Choroid plexus epithelial cell (primary cell): ENCODE data around the gene RASAL3.

Experiments used
- DNase-seq: peaks from one replicate; pipeline ENCODE4 v3.0.0-alpha.2; 2010; ENCODE audit warnings: low read depth
- H3K4me3 ChIP-seq: 2 replicates; pipeline ENCODE4 v1.5.1; 2011; ENCODE audit warnings: low read depth, mild to moderate bottlenecking, control low read depth, low read length, moderate library complexity
- TF ChIP-seq, protein P1 (sequence below): conservative IDR thresholded peaks from 2 replicates; pipeline ENCODE4 v1.5.1; 2011; ENCODE audit warnings: low read depth, mild to moderate bottlenecking, control low read depth, inconsistent platforms, low read length, moderate library complexity

Gene RASAL3

DNA sequence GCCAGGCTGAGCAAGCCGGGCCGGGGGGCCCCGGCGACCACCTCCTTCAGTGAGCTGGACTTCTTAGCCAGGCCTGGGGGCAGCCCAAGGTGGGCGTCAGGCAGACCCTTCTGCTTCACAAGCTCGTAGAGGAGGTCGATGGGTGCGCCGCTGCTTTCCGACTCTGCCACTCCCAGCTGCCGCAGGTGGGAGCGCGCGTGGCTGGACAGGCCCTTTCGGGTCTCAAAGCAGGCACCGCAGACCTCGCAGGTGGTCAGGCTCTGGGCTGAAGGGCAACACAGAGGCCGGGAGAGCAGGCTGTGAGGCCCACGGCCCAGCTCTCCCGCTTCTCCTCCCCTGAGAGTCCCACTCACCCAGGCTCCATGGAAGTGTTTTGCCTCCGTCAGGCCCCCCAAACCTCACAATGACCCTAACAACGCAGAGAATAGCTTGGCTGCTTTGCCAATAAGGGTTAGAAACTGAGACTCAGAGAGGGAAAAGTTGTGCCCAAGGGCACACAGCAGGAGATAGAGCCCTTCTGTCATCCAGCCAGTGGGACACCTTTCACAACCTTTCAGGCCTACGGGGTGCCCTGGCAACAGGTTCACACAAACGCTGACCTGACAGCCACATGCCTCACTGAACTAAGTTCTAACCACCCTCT is 34.4 kb downstream of the RASAL3 start:
- H3K4me3 ChIP-seq, result no peak overlapping the region
- DNase-seq, result no peak
- TF ChIP-seq, protein P1, sequence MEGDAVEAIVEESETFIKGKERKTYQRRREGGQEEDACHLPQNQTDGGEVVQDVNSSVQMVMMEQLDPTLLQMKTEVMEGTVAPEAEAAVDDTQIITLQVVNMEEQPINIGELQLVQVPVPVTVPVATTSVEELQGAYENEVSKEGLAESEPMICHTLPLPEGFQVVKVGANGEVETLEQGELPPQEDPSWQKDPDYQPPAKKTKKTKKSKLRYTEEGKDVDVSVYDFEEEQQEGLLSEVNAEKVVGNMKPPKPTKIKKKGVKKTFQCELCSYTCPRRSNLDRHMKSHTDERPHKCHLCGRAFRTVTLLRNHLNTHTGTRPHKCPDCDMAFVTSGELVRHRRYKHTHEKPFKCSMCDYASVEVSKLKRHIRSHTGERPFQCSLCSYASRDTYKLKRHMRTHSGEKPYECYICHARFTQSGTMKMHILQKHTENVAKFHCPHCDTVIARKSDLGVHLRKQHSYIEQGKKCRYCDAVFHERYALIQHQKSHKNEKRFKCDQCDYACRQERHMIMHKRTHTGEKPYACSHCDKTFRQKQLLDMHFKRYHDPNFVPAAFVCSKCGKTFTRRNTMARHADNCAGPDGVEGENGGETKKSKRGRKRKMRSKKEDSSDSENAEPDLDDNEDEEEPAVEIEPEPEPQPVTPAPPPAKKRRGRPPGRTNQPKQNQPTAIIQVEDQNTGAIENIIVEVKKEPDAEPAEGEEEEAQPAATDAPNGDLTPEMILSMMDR, result no peak

DNA sequence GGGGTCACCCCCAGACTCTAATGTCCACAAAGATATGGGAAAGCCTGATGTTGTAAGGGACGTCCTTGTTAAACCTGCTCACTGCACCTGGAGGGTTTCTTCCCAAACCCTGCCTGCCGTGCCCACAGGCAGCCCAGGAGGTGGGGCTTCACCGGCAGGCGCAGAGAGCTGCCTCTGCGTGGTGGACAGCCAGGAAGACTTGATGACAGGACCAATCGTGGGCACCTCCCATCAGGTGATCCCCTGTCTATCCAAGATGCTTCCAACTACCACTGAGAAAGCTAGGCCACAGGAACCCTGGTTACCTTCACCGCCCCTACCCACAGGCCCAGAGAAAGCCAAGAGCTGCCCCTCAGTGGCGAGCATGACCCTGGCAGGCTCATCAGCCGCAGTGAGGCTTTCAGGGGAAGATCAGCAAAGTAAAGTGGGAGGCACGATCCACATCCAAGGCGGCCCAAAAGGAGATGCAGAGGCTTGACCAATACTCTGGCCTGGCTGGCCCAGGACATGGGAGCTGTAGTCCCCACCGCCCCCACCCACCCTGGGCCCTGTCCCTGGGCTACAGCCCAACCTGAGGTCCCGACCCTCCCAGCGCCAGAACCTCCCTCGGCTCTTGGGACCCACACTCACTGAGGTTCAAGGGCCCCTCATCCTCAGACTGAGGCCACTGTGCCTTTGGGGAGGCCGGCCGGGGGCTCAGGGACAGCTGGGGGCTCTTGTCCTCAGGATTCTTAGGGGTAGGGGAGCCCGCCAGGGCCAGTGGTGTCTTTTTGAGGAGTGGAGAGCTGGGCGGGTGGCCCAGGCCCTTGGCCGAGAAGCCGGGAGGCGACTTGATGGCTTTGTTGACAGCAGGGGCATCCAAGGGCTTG is 35.2 kb downstream of the RASAL3 start:
- TF ChIP-seq, protein P1, result no peak
- H3K4me3 ChIP-seq, result no peak overlapping the region
- no peak for DNase-seq

DNA sequence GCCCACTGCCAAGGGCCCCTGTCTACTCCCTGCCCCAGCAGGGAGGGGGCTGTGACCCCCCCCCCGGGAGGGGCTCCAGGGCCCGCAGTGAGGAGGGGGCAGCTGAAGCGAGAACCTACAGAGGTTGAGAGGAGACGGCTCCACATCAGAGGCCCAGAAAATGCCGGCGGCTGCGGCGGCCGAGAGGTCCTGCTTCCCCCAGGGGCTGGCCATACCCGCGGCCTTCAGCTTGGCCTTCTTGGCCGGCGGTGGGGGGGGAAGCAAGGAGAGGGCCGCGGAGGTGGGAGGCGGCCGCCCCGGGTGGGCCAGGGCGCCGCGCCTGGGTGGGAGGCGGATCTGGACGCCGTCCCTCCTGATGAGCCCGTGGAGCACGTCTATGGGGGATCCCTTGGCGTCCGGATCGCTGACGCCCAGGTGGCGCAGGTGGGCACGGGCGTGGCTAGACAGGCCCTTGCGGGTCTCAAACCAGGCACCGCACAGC is 36.3 kb downstream of the RASAL3 start:
- H3K4me3 ChIP-seq, result no peak overlapping the region
- TF ChIP-seq, protein P1, result no peak
- DNase-seq, result no peak

DNA sequence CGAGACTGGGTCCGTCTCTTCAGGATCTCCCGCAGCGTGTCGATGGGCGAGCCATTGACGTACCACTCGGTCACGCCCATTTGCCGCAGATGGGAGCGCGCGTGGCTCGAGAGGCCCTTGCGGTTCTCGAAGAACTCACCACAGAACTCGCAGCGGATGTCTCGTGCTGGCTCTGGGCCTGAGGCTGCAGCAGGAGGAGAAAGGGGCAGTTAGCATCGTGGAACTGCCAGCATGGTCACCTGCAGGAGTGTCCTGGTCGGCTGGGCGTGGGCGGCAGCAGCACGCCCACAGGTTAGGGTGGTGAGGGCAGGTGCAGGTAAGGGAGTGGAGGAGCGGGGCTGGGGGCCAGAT is 37.0 kb downstream of the RASAL3 start:
- DNase-seq, result no peak
- TF ChIP-seq, protein P1, result no peak
- no peak overlapping the region for H3K4me3 ChIP-seq

DNA sequence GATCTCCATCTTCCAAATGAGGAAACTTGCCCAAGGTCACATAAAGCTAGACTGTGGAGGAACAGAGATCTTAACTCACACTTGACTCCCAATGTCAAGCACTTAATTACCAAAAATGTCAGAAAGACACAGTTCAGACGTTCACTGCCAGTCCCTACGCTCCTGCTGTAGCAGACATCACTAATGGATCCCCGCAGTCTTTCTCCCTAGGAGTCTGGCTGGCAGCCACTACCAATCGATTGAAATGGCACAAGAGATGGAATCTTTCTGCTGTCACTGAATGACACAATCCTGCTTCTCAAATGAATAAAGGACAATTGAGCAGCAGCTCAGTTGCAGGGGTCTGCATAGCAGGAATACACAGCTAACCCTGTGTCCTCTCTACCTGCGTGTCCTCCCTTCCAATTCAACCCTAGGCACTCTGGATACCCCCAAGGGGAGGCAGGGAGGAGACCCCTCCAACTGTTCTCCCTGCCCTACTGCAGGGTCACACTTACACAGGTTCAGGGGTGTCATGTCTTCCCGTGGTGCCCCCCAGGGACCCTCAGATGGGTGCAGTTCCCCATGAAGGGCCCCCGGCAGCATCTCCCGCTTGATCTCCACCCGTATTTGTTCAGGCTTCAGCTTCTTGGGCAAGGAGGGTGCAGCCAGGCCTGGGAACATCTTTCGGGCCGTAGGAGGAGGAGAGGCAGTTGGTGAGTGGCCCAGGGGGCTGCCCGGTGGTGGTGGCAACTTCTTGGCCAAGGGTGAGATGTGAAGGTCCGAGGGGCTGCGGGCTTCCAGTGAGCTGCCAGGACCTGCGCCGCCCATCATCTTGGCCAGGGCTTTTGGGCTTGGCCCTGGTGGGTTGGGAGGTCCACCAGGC is 37.6 kb downstream of the RASAL3 start:
- TF ChIP-seq, protein P1, result no peak
- DNase-seq, result no peak
- no peak overlapping the region for H3K4me3 ChIP-seq

DNA sequence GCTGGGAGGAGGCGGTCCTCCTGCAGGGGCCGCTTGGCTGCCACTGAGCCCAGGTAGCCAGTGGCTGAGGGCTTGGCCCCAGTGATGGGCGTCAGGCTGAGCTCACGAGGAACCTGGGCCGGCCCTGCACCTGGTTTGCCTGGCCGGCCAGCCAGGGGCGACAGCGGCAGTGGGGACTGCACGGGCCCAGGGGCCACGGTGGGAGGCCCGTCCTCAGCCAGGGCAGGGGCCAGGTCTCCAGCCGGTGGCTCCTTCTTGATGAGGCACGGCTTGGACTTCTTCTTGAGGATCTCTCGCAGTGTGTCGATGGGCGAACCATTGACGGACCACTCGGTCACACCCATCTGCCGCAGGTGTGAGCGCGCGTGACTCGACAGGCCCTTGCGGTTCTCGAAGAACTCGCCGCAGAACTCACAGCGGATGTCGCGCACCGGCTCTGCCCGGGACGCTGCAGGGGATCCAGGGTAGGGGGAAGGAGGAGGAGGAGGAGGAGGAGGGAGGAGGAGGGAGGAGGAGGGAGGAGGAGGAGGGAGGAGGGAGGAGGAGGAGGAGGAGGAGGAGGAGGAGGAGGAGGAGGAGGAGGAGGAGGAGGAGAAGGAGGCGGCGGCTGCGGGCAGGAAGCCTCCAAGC is 38.9 kb downstream of the RASAL3 start:
- no peak overlapping the region for H3K4me3 ChIP-seq
- TF ChIP-seq, protein P1, result no peak
- no peak for DNase-seq
